ENCODE data around the gene MATN1.

The MATN1 gene

DNA sequence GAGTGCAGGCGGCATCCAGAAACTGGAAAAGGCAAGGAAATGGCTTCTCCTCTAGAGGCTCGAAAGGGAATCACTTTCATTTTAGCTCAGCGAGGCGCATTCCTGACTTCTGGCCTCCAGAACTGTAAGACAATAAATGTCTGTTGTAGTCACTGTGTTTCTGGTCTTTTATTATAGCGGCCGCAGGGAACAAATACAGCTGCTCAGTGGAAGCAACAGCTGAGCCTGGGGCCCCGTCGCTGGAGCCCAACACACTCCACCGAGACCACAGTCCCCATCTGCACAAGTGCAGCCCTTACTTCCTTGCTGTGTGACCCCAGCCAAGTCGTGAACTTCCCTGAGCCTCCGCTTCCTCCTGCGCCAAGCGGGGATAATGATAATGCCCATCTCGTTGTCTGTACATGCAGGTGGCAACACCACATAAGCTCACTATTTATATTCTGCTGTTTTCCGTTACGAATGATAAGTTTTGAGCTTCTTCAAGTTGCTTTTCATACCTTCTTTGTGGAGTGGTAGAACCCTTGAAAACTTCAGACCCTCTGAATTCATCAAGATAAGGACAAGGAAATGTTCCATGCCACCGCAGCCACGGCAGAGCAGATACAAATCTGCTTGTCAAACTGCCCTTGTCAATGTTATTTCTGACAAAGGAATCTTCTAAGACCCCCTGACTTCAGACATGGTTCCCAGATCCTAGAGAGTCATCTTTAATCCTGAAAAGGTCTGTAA is 37.4 kb upstream of the MATN1 start:
- no peak for DNase-seq (ENCODE audit: low read depth)
- TF ChIP-seq CTCF (IDR thresholded peaks at IDR 0.05; ENCODE audit: low read depth, low read length, missing control alignments), result no peak
- H3K4me3 ChIP-seq (ENCODE audit: low read depth, low read length), result peak overlapping the region; percentile 27

GRCh38 chr1:30759718-30760281 is 36.4 kb upstream of the MATN1 start:
- TF ChIP-seq CTCF (IDR thresholded peaks at IDR 0.05; ENCODE audit: low read depth, low read length, missing control alignments), result no peak
- H3K4me3 ChIP-seq (ENCODE audit: low read depth, low read length), result peak overlapping the region; percentile 27
- no peak for DNase-seq (ENCODE audit: low read depth)

GRCh38 chr1:30758785-30759380 is 35.5 kb upstream of the MATN1 start:
- DNase-seq (ENCODE audit: low read depth), result peak; percentile 78
- TF ChIP-seq CTCF (IDR thresholded peaks at IDR 0.05; ENCODE audit: low read depth, low read length, missing control alignments), result no peak
- H3K4me3 ChIP-seq (ENCODE audit: low read depth, low read length), result peak overlapping the region; percentile 92; the same call in 1 of the 2 replicates

GRCh38 chr1:30758121-30758688 is 34.8 kb upstream of the MATN1 start:
- H3K4me3 ChIP-seq (ENCODE audit: low read depth, low read length), result peak overlapping the region; percentile 92
- no peak for TF ChIP-seq CTCF (IDR thresholded peaks at IDR 0.05; ENCODE audit: low read depth, low read length, missing control alignments)
- no peak for DNase-seq (ENCODE audit: low read depth)

- peak within 1 kb of the TSS; percentile 92 for H3K4me3 ChIP-seq (ENCODE audit: low read depth, low read length)
- no peak for DNase-seq (ENCODE audit: low read depth)
- TF ChIP-seq CTCF (IDR thresholded peaks at IDR 0.05; ENCODE audit: low read depth, low read length, missing control alignments), result no peak
Observed at GRCh38 chr1:30757352-30758120, 34.2 kb upstream of the MATN1 start, which contains the start of gene LAPTM5. Gene LAPTM5, minus strand, starts transcription at chr1:30757774. Its CDS starts 29 bp downstream, at chr1:30757745.

DNA sequence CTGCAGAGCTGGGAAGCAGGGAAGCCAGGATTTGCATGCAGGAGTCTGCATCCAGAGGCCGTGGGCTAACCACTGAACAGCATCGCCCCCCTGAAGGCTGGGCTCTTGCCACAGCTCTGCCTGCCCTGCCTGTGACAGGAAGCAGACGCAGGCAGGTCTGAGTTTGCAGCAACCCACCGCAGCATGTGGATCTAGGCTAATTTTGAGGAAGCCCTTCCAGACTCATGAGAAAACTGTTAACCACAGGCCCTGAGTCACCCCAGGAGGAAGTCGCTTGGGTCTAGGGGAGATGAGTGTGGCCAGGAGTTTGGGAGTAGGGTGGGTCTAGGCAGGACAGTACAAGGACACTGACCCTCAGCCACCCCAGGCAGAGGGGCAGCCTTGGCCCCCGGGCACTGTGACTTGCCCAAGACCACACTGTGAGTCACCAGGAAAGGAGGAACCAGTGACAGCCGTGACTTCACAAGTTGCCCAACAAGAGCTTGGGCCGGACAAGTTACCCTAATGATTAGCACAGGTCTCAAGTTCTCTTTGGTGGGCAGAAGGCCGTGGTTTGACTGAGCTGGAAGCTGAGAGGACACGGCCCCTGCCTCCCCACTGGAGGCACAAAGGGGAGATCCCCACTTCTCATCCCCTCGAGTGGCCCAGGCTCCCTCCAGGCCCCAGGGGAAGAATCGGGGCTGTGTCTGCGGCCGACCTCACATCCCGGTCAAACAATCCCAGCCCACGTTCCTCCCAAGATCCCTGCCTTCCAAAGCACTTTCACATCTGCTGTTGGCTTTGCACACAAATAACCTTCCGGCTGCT is 33.4 kb upstream of the MATN1 start:
- no peak for TF ChIP-seq CTCF (IDR thresholded peaks at IDR 0.05; ENCODE audit: low read depth, low read length, missing control alignments)
- peak overlapping the region; percentile 92 for H3K4me3 ChIP-seq (ENCODE audit: low read depth, low read length)

More for the DNA sequence above, 33.4 kb upstream of the MATN1 start:
- DNase-seq (ENCODE audit: low read depth), result no peak
